Stimulated activated CD8-positive, alpha-beta memory T cell treated with anti-CD3 and anti-CD28 coated beads, Interleukin-2, amount 100 ng/mL, for 48 hours (primary cell): ENCODE measurements around the gene ACTR10.
A peak's percentile ranks its signal among the peaks of the same experiment; 100 is the strongest.

Experiments used
- DNase-seq, 2 donors: peaks; one replicate each; pipeline ENCODE4 v3.0.0-alpha.2; 2020; ENCODE audit warnings: low read depth in 2 of 2

The ACTR10 gene

GRCh38 chr14:58199726-58200479, at the start of gene ACTR10:
ACTR10 (plus strand) TSS chr14:58200149; CDS start chr14:58200218, 69 bp downstream.
- DNase-seq: peak; percentile 85 to 91

- DNase-seq: no peak
Measured at GRCh38 chr14:58150243-58150805, 49.6 kb upstream of the ACTR10 start.

- DNase-seq: no peak
Measured at GRCh38 chr14:58151133-58152013, 48.6 kb upstream of the ACTR10 start.

GRCh38 chr14:58152014-58152857, 47.7 kb upstream of the ACTR10 start, which contains the start of gene ARMH4:
ARMH4 (minus strand) TSS chr14:58152213; CDS start chr14:58139358, 12,855 bp downstream.
- DNase-seq: peak; percentile 41 to 48

- no peak for DNase-seq
Measured at GRCh38 chr14:58160561-58160960, 39.4 kb upstream of the ACTR10 start.

- DNase-seq: peak; percentile 58 to 67
Measured at GRCh38 chr14:58166005-58166983, 33.7 kb upstream of the ACTR10 start.

GRCh38 chr14:58167057-58167456, 32.9 kb upstream of the ACTR10 start:
- no peak for DNase-seq

- DNase-seq: no peak
Measured at GRCh38 chr14:58167891-58168290, 32.1 kb upstream of the ACTR10 start.

GRCh38 chr14:58171090-58171489, 28.9 kb upstream of the ACTR10 start:
- DNase-seq: peak; percentile 6 to 39

- no peak for DNase-seq
Measured at GRCh38 chr14:58177125-58177524, 22.8 kb upstream of the ACTR10 start.

- no peak for DNase-seq
Measured at GRCh38 chr14:58189176-58189575, 10.8 kb upstream of the ACTR10 start.

GRCh38 chr14:58191763-58192601, 8.0 kb upstream of the ACTR10 start:
- DNase-seq: no peak

GRCh38 chr14:58193542-58193941, 6.4 kb upstream of the ACTR10 start:
- no peak for DNase-seq

GRCh38 chr14:58196198-58196597, 3.8 kb upstream of the ACTR10 start:
- DNase-seq: no peak

GRCh38 chr14:58198086-58198485, 1.9 kb upstream of the ACTR10 start:
- no peak for DNase-seq

- DNase-seq: no peak
Measured at GRCh38 chr14:58200480-58200841, 512 bp downstream of the ACTR10 start.

- no peak for DNase-seq
Measured at GRCh38 chr14:58200846-58201245, 897 bp downstream of the ACTR10 start.

GRCh38 chr14:58213176-58213575, 13.2 kb downstream of the ACTR10 start:
- DNase-seq: no peak

- no peak for DNase-seq
Measured at GRCh38 chr14:58215191-58215914, 15.4 kb downstream of the ACTR10 start.
